HepG2 (cell line): ENCODE results near the gene COPS7A. TPM values are rescaled to one million over a fixed set of nuclear protein-coding genes. Genes with fewer than 3 reads are reported as not detected.

ENCODE experiments used
- AFF4 ChIP-seq: sonication (generic); formaldehyde crosslinking; IDR thresholded peaks from 2 replicates; pipeline ENCODE4 v1.4.0; 2020; ENCODE audit warnings: missing genetic modification reagents
- ATF6 ChIP-seq: sonication (generic); formaldehyde crosslinking; conservative IDR thresholded peaks from 2 replicates; pipeline ENCODE4 v1.4.0; 2020; ENCODE audit warnings: missing genetic modification reagents
- DR1 ChIP-seq: sonication (generic); formaldehyde crosslinking; IDR thresholded peaks from 2 replicates; pipeline ENCODE4 v1.8.0; 2021; ENCODE audit warnings: mild to moderate bottlenecking, missing genetic modification reagents, inconsistent platforms
- GATA4 ChIP-seq: sonication (generic); IDR thresholded peaks from 2 replicates; pipeline ENCODE4 v1.6.1; 2016; ENCODE audit warnings: antibody characterized with exemption, low read depth, borderline replicate concordance
- HOMEZ ChIP-seq: IDR thresholded peaks from 2 replicates; pipeline ENCODE4 v1.6.1; 2016; ENCODE audit warnings: low read depth
- KLF12 ChIP-seq: sonication (generic); formaldehyde crosslinking; IDR thresholded peaks from 2 replicates; pipeline ENCODE4 v1.4.0; 2020; ENCODE audit warnings: missing genetic modification reagents, borderline replicate concordance
- MAFG ChIP-seq: sonication (generic); formaldehyde crosslinking; IDR thresholded peaks from 2 replicates; pipeline ENCODE4 v1.5.1; 2020; ENCODE audit warnings: mild to moderate bottlenecking, missing genetic modification reagents
- MAFK ChIP-seq, 2 experiments: IDR thresholded peaks in 1 of 2; conservative IDR thresholded peaks in 1 of 2; 2 replicates each; pipeline ENCODE4 v1.6.1; 2011; ENCODE audit warnings: improper control_type of control experiment in 2 of 2, low read length in 2 of 2
- MAX ChIP-seq: IDR thresholded peaks from 2 replicates; pipeline ENCODE4 v1.6.1; 2012; ENCODE audit warnings: inconsistent platforms
- MXI1 ChIP-seq: IDR thresholded peaks from 3 replicates; pipeline ENCODE4 v1.6.1; 2012; ENCODE audit warnings: low read depth, low read length, inconsistent platforms, borderline replicate concordance
- NR0B2 ChIP-seq: sonication (generic); formaldehyde crosslinking; IDR thresholded peaks from 2 replicates; pipeline ENCODE4 v1.4.0; 2020; ENCODE audit warnings: mild to moderate bottlenecking, missing genetic modification reagents
- SNRNP70 ChIP-seq: fragments of 200-400 bp; formaldehyde crosslinking; IDR thresholded peaks from 2 replicates; pipeline ENCODE4 v1.6.1; 2017; ENCODE audit warnings: mild to moderate bottlenecking, low read depth, low read length, moderate library complexity
- ZBTB39 ChIP-seq: sonication (generic); formaldehyde crosslinking; IDR thresholded peaks from 2 replicates; pipeline ENCODE4 v1.5.0; 2020; ENCODE audit warnings: missing genetic modification reagents
- ZNF124 ChIP-seq: sonication (generic); formaldehyde crosslinking; IDR thresholded peaks from 2 replicates; pipeline ENCODE4 v1.4.0; 2020; ENCODE audit warnings: missing genetic modification reagents
- ZNF317 ChIP-seq: sonication (generic); formaldehyde crosslinking; IDR thresholded peaks from 2 replicates; pipeline ENCODE4 v1.5.0; 2020; ENCODE audit warnings: mild to moderate bottlenecking, missing genetic modification reagents
- ZNF451 ChIP-seq: sonication (generic); formaldehyde crosslinking; IDR thresholded peaks from 2 replicates; pipeline ENCODE4 v1.5.0; 2020; ENCODE audit warnings: mild to moderate bottlenecking, missing genetic modification reagents
- ZNF772 ChIP-seq: sonication (generic); formaldehyde crosslinking; IDR thresholded peaks from 2 replicates; pipeline ENCODE4 v1.5.0; 2020; ENCODE audit warnings: mild to moderate bottlenecking, missing genetic modification reagents
- polyA plus RNA-seq, 8 experiments: library from polyadenylated mRNA; depleted of rRNA in 3 of 8; stranded (reverse) in 7 of 8; unstranded in 1 of 8; fragments of >200 nt; fragmentation: Illumina TruSeq in 4 of 8; extraction: Trizol in 4 of 8; gene quantifications; 2 replicates each; pipeline versions ENCODE4 v1.2.1 to v1.2.3, GENCODE V29; 2011 to 2016; ENCODE audit warnings: low read depth in 4 of 8, missing spikeins in 1 of 8, mixed read lengths in 1 of 8; ENCODE audit not compliant: insufficient read depth in 1 of 8
- total RNA-seq, 5 experiments: library from RNA; depleted of rRNA; stranded (reverse); fragments of >200 nt; fragmentation: Illumina TruSeq; extraction: Trizol; gene quantifications; 2 replicates each; pipeline ENCODE4 v1.2.3, GENCODE V29; 2016; ENCODE audit warnings: low read depth in 1 of 5

Gene COPS7A
- total and polyA plus RNA-seq, 2 of the 13 experiments (the other 11 are each of a cell fraction or from before 2014, with no cell fraction given), result 40.0 to 73.6 TPM

- TF ChIP-seq KLF12 (CRISPR knock-in tag) (no peak; the same call in 1 of the 2 replicates), MAFK (conservative IDR thresholded peaks at IDR 0.05 in 1 of 2, IDR thresholded peaks at IDR 0.05 in 1 of 2; ENCODE audit: low read length in 2 of 2) (no peak), ZNF124 (no peak; the same call in 1 of the 2 replicates), ATF6 (CRISPR knock-in tag) (no peak), NR0B2 (CRISPR knock-in tag) (0 out of 2 replicates have a peak, but pooled peaks have one; percentile 25), DR1 (no peak), ZNF317 (CRISPR knock-in tag) (peak; percentile 44; the same call in 1 of the 2 replicates), HOMEZ (CRISPR knock-in tag) (peak; percentile 61; the same call in 1 of the 2 replicates), GATA4 (no peak), ZNF772 (CRISPR knock-in tag) (peak; percentile 41; the same call in 1 of the 2 replicates), ZBTB39 (CRISPR knock-in tag) (peak; percentile 94), MAFG (CRISPR knock-in tag) (no peak), MAX (peak; percentile 86), ZNF451 (0 out of 2 replicates have a peak, but pooled peaks have one; percentile 59), AFF4 (CRISPR knock-in tag) (no peak), SNRNP70 (no peak), MXI1 (0 out of 3 replicates have a peak, but pooled peaks have one; percentile 35)
These were observed 55.0 kb downstream of the COPS7A start (continued) for GRCh38 chr12:6778574-6779550.
